Measurements from ENCODE around the gene GNPAT.

The GNPAT gene

DNA sequence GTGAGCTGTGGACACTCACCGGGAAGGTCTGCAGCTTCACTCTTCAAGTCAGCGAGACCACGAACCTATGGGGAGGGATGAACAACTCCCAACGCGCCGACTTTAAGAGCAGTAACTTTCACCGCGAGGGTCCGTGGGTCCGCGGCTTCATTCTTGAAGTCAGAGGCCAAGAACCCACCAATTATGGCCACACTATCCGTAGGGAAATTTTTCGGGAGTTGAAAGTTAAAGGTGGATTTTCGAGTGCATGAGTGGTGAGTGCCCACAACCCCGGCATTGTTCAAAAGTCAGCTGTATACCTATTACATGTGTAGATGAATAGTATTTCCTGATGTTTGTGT, 77.0 kb downstream of the GNPAT start:
- Histone ChIP-seq H3K27ac (ENCODE audit: low read depth, low read length, poor library complexity, severe bottlenecking) (no peak overlapping the region), H3K4me1 (ENCODE audit: insufficient read depth, low read length, severe bottlenecking) (no peaks in the 10 kb centered on the region), H3K4me2 (ENCODE audit: low read length) (no peak overlapping the region), H3K27me3 (ENCODE audit: insufficient read depth, low read length) (no peaks in the 10 kb centered on the region), H3K9me3 (ENCODE audit: low read length) (no peaks in the 10 kb centered on the region), H3K79me2 (ENCODE audit: insufficient read depth, low read length) (no peaks in the 10 kb centered on the region), H4K20me1 (ENCODE audit: insufficient read depth, low read length) (no peaks in the 10 kb centered on the region), H3K4me3 (ENCODE audit: low read depth, low read length, poor library complexity, severe bottlenecking) (no peak overlapping the region), H2AFZ (ENCODE audit: low read length) (no peak overlapping the region), H3K9ac (ENCODE audit: low read length) (no peak overlapping the region), H3F3A (ENCODE audit: insufficient read depth, low read length) (no peaks in the 10 kb centered on the region), H3K9me2 (ENCODE audit: low read depth, low read length) (no peaks in the 10 kb centered on the region), H3K36me3 (ENCODE audit: insufficient read depth, low read length) (no peaks in the 10 kb centered on the region)
- no peak for TF ChIP-seq EZH2 (IDR thresholded peaks at IDR 0.05; ENCODE audit: borderline replicate concordance, low read length)
- no peak for TF ChIP-seq CTCF (IDR thresholded peaks at IDR 0.05; ENCODE audit: low read length)

DNA sequence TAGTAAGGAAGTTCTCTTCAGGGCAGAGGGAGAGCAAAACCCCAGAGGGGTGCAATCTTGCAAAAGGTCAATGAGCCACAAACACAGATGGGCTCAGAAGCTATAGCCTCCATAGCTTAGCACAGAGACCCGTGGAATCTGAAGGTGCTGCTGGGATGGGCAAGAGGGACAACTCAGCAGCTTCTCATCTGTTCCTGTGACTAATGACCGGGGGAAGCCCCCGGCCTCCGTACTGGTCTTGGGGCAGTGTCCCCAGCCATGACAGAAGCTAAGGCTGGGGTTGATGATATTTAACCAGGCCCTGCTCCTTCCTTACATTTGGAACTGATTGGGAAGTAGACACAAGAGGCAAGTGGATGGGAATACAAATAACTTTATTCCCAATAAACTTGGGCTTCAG, 77.6 kb downstream of the GNPAT start:
- TF ChIP-seq EZH2 (IDR thresholded peaks at IDR 0.05; ENCODE audit: borderline replicate concordance, low read length) = no peak
- TF ChIP-seq CTCF (IDR thresholded peaks at IDR 0.05; ENCODE audit: low read length) = no peak
- Histone ChIP-seq H3K4me3 (ENCODE audit: low read depth, low read length, poor library complexity, severe bottlenecking) (no peak overlapping the region), H3K9me3 (ENCODE audit: low read length) (no peaks in the 10 kb centered on the region), H3K27ac (ENCODE audit: low read depth, low read length, poor library complexity, severe bottlenecking) (no peak overlapping the region), H3K27me3 (ENCODE audit: insufficient read depth, low read length) (no peaks in the 10 kb centered on the region), H3K9ac (ENCODE audit: low read length) (no peak overlapping the region), H3K36me3 (ENCODE audit: insufficient read depth, low read length) (no peaks in the 10 kb centered on the region), H3K4me1 (ENCODE audit: insufficient read depth, low read length, severe bottlenecking) (no peaks in the 10 kb centered on the region), H3F3A (ENCODE audit: insufficient read depth, low read length) (no peaks in the 10 kb centered on the region), H3K4me2 (ENCODE audit: low read length) (no peak overlapping the region), H4K20me1 (ENCODE audit: insufficient read depth, low read length) (no peaks in the 10 kb centered on the region), H2AFZ (ENCODE audit: low read length) (no peak overlapping the region), H3K9me2 (ENCODE audit: low read depth, low read length) (no peaks in the 10 kb centered on the region), H3K79me2 (ENCODE audit: insufficient read depth, low read length) (no peaks in the 10 kb centered on the region)

DNA sequence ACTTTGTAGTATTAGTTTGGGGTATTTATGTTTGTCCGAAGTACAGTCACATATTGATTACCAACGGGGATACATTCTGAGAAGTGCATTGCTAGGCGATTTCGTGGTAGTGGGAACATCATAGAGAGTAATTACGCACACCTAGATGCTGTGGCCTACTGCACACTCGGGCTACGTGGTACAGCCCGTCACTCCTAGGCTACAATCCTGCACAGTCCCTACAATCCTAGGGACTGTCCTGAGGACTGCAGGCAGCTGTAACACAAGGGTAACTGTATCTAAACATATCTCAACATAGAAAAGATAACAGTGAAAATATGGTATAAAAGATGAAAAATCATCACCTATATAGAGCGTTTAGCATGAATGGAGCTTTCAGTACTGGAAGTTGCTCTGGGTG, 78.1 kb downstream of the GNPAT start:
- no peaks in the 10 kb centered on the region for H3K9me2 ChIP-seq (ENCODE audit: low read depth, low read length)
- no peaks in the 10 kb centered on the region for H3K27me3 ChIP-seq (ENCODE audit: insufficient read depth, low read length)
- H3K4me3 ChIP-seq (ENCODE audit: low read depth, low read length, poor library complexity, severe bottlenecking) = no peak overlapping the region
- H2AFZ ChIP-seq (ENCODE audit: low read length) = no peak overlapping the region
- no peaks in the 10 kb centered on the region for H3K9me3 ChIP-seq (ENCODE audit: low read length)
- H3K27ac ChIP-seq (ENCODE audit: low read depth, low read length, poor library complexity, severe bottlenecking) = no peak overlapping the region
- H3K79me2 ChIP-seq (ENCODE audit: insufficient read depth, low read length) = no peaks in the 10 kb centered on the region
- no peaks in the 10 kb centered on the region for H3F3A ChIP-seq (ENCODE audit: insufficient read depth, low read length)
- H3K4me1 ChIP-seq (ENCODE audit: insufficient read depth, low read length, severe bottlenecking) = no peaks in the 10 kb centered on the region
- TF ChIP-seq CTCF (IDR thresholded peaks at IDR 0.05; ENCODE audit: low read length) (no peak), EZH2 (IDR thresholded peaks at IDR 0.05; ENCODE audit: borderline replicate concordance, low read length) (no peak)
- H3K9ac ChIP-seq (ENCODE audit: low read length) = no peak overlapping the region
- no peaks in the 10 kb centered on the region for H4K20me1 ChIP-seq (ENCODE audit: insufficient read depth, low read length)
- H3K36me3 ChIP-seq (ENCODE audit: insufficient read depth, low read length) = no peaks in the 10 kb centered on the region
- no peak overlapping the region for H3K4me2 ChIP-seq (ENCODE audit: low read length)
